Activated naive CD4-positive, alpha-beta T cell treated with anti-CD3 and anti-CD28 coated beads for 36 hours (primary cell): Measurements from ENCODE around the gene FOXP1. TPM values are rescaled to one million over a fixed set of nuclear protein-coding genes. Genes with fewer than 3 reads are reported as not detected.
A peak's percentile ranks its signal among the peaks of the same experiment; 100 is the strongest.

Source experiments
- CTCF ChIA-PET: fragments of 350-600 bp; sonication (Branson Sonifier 250); formaldehyde crosslinking; loops from one replicate; lab custom pipeline; 2021; ENCODE audit warnings: antibody characterized with exemption; lab: Charles Lee
- DNase-seq: peaks from one replicate; pipeline ENCODE4 v3.0.0-alpha.2; 2020
- H3K27ac Mint-ChIP-seq: one replicate; pipeline ENCODE4 v1.8.0; 2021; ENCODE audit warnings: mild to moderate bottlenecking, mixed read lengths
- H3K27me3 Mint-ChIP-seq: one replicate; pipeline ENCODE4 v1.8.0; 2021; ENCODE audit warnings: low read depth, mixed read lengths
- H3K36me3 Mint-ChIP-seq: one replicate; pipeline ENCODE4 v1.8.0; 2021; ENCODE audit warnings: low read depth, mixed read lengths
- H3K4me1 Mint-ChIP-seq: one replicate; pipeline ENCODE4 v1.8.0; 2021; ENCODE audit warnings: low read depth, mixed read lengths
- H3K4me3 Mint-ChIP-seq: one replicate; pipeline ENCODE4 v1.8.0; 2021; ENCODE audit warnings: mild to moderate bottlenecking, moderate library complexity, mixed read lengths
- H3K9me3 Mint-ChIP-seq: one replicate; pipeline ENCODE4 v1.8.0; 2021; ENCODE audit warnings: mixed read lengths
- intact Hi-C: fragments of 100-400 bp; cut with micrococcal nuclease; formaldehyde crosslinking; loops from one replicate; pipeline ENCODE4 v1.15.1; 2023
- total RNA-seq, 2 experiments: library from RNA; stranded (reverse); gene quantifications; one replicate each; pipeline ENCODE4 v1.2.3, GENCODE V29; 2021

FOXP1 gene
- total RNA-seq, 2 experiments from 2014 or later = 95.2 to 97.4 TPM

- intact Hi-C loops = loop anchor here (1.0 to 5.0 kb wide), 2 partner anchors 350 to 771 kb away; no protein-coding TSS in a partner anchor
- Mint-ChIP-seq H3K4me1 (peaks cover 59% of the 10 kb centered on the region), H3K4me3 (peak overlapping the region; percentile 90), H3K36me3 (peaks cover 1% of the 10 kb centered on the region), H3K9me3 (no peaks in the 10 kb centered on the region), H3K27ac (peak overlapping the region; percentile 94), H3K27me3 (no peaks in the 10 kb centered on the region)
- CTCF ChIA-PET = interaction anchor here (0.6 to 0.7 kb wide), 2 partner anchors 79 to 298 kb away, joined by 3 to 5 read pairs; no protein-coding TSS in a partner anchor
- DNase-seq = no peak
Measured at GRCh38 chr3:71302604-71303003, 280.9 kb downstream of the FOXP1 start.

GRCh38 chr3:71300951-71301393 is 282.6 kb downstream of the FOXP1 start:
- H3K9me3 Mint-ChIP-seq = no peaks in the 10 kb centered on the region
- peak overlapping the region; percentile 65 for H3K4me3 Mint-ChIP-seq
- peaks cover 5% of the 10 kb centered on the region for H3K36me3 Mint-ChIP-seq
- no peaks in the 10 kb centered on the region for H3K27me3 Mint-ChIP-seq
- peak overlapping the region; percentile 94 for H3K27ac Mint-ChIP-seq
- peak; percentile 59 for DNase-seq
- intact Hi-C loops = loop anchor here (1.0 to 5.0 kb wide), 20 partner anchors 13 to 530 kb away; no protein-coding TSS in a partner anchor
- H3K4me1 Mint-ChIP-seq = peaks cover 65% of the 10 kb centered on the region
- CTCF ChIA-PET = interaction anchor here (0.7 to 1.5 kb wide), 8 partner anchors 9 to 751 kb away, joined by 3 to 5 read pairs (median 4); no protein-coding TSS in a partner anchor

- Mint-ChIP-seq H3K27me3 (no peaks in the 10 kb centered on the region), H3K27ac (peak overlapping the region; percentile 94), H3K4me3 (no peak overlapping the region), H3K9me3 (no peaks in the 10 kb centered on the region), H3K36me3 (peaks cover 8% of the 10 kb centered on the region), H3K4me1 (peaks cover 83% of the 10 kb centered on the region)
- CTCF ChIA-PET = no interaction called here
- intact Hi-C loops = no loop called here
- peak; percentile 77 for DNase-seq
Measured at GRCh38 chr3:71299160-71299559, 284.4 kb downstream of the FOXP1 start.

- H3K27ac Mint-ChIP-seq = no peak overlapping the region
- intact Hi-C loops = no loop called here
Measured at GRCh38 chr3:71294919-71295318, 288.6 kb downstream of the FOXP1 start.

GRCh38 chr3:71290301-71290700 is 293.2 kb downstream of the FOXP1 start:
- Mint-ChIP-seq H3K4me3 (no peak overlapping the region), H3K36me3 (peaks cover 3% of the 10 kb centered on the region), H3K4me1 (peaks cover 70% of the 10 kb centered on the region), H3K9me3 (no peaks in the 10 kb centered on the region), H3K27me3 (no peaks in the 10 kb centered on the region), H3K27ac (no peak overlapping the region)
- no peak for DNase-seq
- intact Hi-C loops = no loop called here
- CTCF ChIA-PET = no interaction called here

More at GRCh38 chr3:71294919-71295318, 288.6 kb downstream of the FOXP1 start:
- Mint-ChIP-seq H3K4me1 (peaks cover 78% of the 10 kb centered on the region), H3K9me3 (no peaks in the 10 kb centered on the region), H3K4me3 (no peak overlapping the region), H3K36me3 (peaks cover 8% of the 10 kb centered on the region), H3K27me3 (no peaks in the 10 kb centered on the region)
- CTCF ChIA-PET = interaction anchor here (1.0 kb wide), 1 partner anchor 20 kb away, joined by 6 read pairs; no protein-coding TSS in a partner anchor
- no peak for DNase-seq

GRCh38 chr3:71288269-71288930 is 295.1 kb downstream of the FOXP1 start:
- DNase-seq = no peak
- H3K4me1 Mint-ChIP-seq = peaks cover 66% of the 10 kb centered on the region

GRCh38 chr3:71285086-71285485 is 298.4 kb downstream of the FOXP1 start:
- DNase-seq = no peak
- Mint-ChIP-seq H3K4me1 (peaks cover 65% of the 10 kb centered on the region), H3K27me3 (no peaks in the 10 kb centered on the region), H3K36me3 (peaks cover 3% of the 10 kb centered on the region), H3K27ac (peak overlapping the region; percentile 7), H3K4me3 (no peak overlapping the region), H3K9me3 (no peaks in the 10 kb centered on the region)
- CTCF ChIA-PET = no interaction called here
- intact Hi-C loops = no loop called here

More at GRCh38 chr3:71288269-71288930, 295.1 kb downstream of the FOXP1 start:
- H3K27me3 Mint-ChIP-seq = no peaks in the 10 kb centered on the region
- intact Hi-C loops = loop anchor here (1.0 kb wide), 2 partner anchors 12 to 61 kb away; no protein-coding TSS in a partner anchor
- CTCF ChIA-PET = interaction anchor here (1.3 kb wide), 1 partner anchor 202 kb away, joined by 3 read pairs; no protein-coding TSS in a partner anchor
- peak overlapping the region; percentile 32 for H3K27ac Mint-ChIP-seq
- no peaks in the 10 kb centered on the region for H3K9me3 Mint-ChIP-seq
- no peak overlapping the region for H3K4me3 Mint-ChIP-seq
- peaks cover 3% of the 10 kb centered on the region for H3K36me3 Mint-ChIP-seq

GRCh38 chr3:71282976-71283375 is 300.6 kb downstream of the FOXP1 start:
- no peaks in the 10 kb centered on the region for H3K27me3 Mint-ChIP-seq
- H3K36me3 Mint-ChIP-seq = peaks cover under 1% of the 10 kb centered on the region
- no peak for DNase-seq
- CTCF ChIA-PET = interaction anchor here (0.8 to 1.2 kb wide), 2 partner anchors 53 to 732 kb away, joined by 3 read pairs; no protein-coding TSS in a partner anchor
- intact Hi-C loops = no loop called here
- peaks cover 54% of the 10 kb centered on the region for H3K4me1 Mint-ChIP-seq
- H3K9me3 Mint-ChIP-seq = no peaks in the 10 kb centered on the region
- no peak overlapping the region for H3K4me3 Mint-ChIP-seq
- H3K27ac Mint-ChIP-seq = no peak overlapping the region

- H3K27ac Mint-ChIP-seq = no peak overlapping the region
- H3K36me3 Mint-ChIP-seq = no peaks in the 10 kb centered on the region
- CTCF ChIA-PET = no interaction called here
- no peaks in the 10 kb centered on the region for H3K9me3 Mint-ChIP-seq
- no peak overlapping the region for H3K4me3 Mint-ChIP-seq
- peaks cover 57% of the 10 kb centered on the region for H3K4me1 Mint-ChIP-seq
- H3K27me3 Mint-ChIP-seq = no peaks in the 10 kb centered on the region
- no peak for DNase-seq
- intact Hi-C loops = no loop called here
Measured at GRCh38 chr3:71281280-71281679, 302.2 kb downstream of the FOXP1 start.

- intact Hi-C loops = no loop called here
- Mint-ChIP-seq H3K9me3 (no peaks in the 10 kb centered on the region), H3K4me3 (no peak overlapping the region), H3K36me3 (no peaks in the 10 kb centered on the region), H3K4me1 (peaks cover 54% of the 10 kb centered on the region), H3K27me3 (no peaks in the 10 kb centered on the region), H3K27ac (no peak overlapping the region)
- CTCF ChIA-PET = no interaction called here
- DNase-seq = no peak
Measured at GRCh38 chr3:71277341-71277740, 306.2 kb downstream of the FOXP1 start.

GRCh38 chr3:71276531-71276930 is 307.0 kb downstream of the FOXP1 start:
- H3K9me3 Mint-ChIP-seq = no peaks in the 10 kb centered on the region
- H3K36me3 Mint-ChIP-seq = no peaks in the 10 kb centered on the region
- intact Hi-C loops = no loop called here
- CTCF ChIA-PET = no interaction called here
- no peak overlapping the region for H3K27ac Mint-ChIP-seq
- DNase-seq = no peak
- peaks cover 57% of the 10 kb centered on the region for H3K4me1 Mint-ChIP-seq
- H3K27me3 Mint-ChIP-seq = no peaks in the 10 kb centered on the region
- no peak overlapping the region for H3K4me3 Mint-ChIP-seq

GRCh38 chr3:71273453-71273852 is 310.1 kb downstream of the FOXP1 start:
- Mint-ChIP-seq H3K4me1 (peaks cover 73% of the 10 kb centered on the region), H3K9me3 (no peaks in the 10 kb centered on the region), H3K4me3 (no peak overlapping the region), H3K27ac (no peak overlapping the region), H3K27me3 (no peaks in the 10 kb centered on the region), H3K36me3 (no peaks in the 10 kb centered on the region)
- CTCF ChIA-PET = no interaction called here
- DNase-seq = no peak
- intact Hi-C loops = no loop called here
